HepG2 (cell line): Measurements from ENCODE around the gene ATP2A2. TPM values are rescaled to one million over a fixed set of nuclear protein-coding genes. Genes with fewer than 3 reads are reported as not detected.

Experiments
- ATAC-seq: fragments of 200-7000 bp; cut with Tn5 transposase; 3 replicates; pipeline ENCODE4 v1.9.1; 2020; ENCODE audit warnings: mild to moderate bottlenecking, moderate library complexity
- BruUV-seq: library from RNA; stranded (reverse); fragments of 400-500 nt; replicated peaks from 2 replicates; lab custom pipeline; 2021; lab: Mats Ljungman, UMichigan
- CTCF ChIA-PET: fragments of 300-600 bp; formaldehyde crosslinking; extraction: SDS; loops from one replicate; lab custom pipeline; 2021; ENCODE audit warnings: low total read pairs, inconsistent platforms, low intra/inter-chr PET ratio; lab: Yijun Ruan, JAX
- POLR2A ChIA-PET: fragments of 350-600 bp; sonication (Branson Sonifier 250); formaldehyde crosslinking; loops from one replicate; lab custom pipeline; 2020; ENCODE audit warnings: antibody characterized with exemption, inconsistent platforms; lab: Yijun Ruan, JAX
- DNase-seq: peaks from one replicate; pipeline ENCODE4 v3.0.0-alpha.2; 2015; ENCODE audit warnings: low spot score
- FAIRE-seq: peaks from 3 replicates; lab custom pipeline; 2011; peaks lifted over from hg19 to GRCh38; lab: Jason Lieb, UNC
- H2AFZ ChIP-seq: one replicate; pipeline ENCODE4 v1.6.1; 2011; ENCODE audit warnings: low read length, inconsistent platforms
- H3K27ac ChIP-seq: fragments of 300-600 bp; 3 replicates; pipeline ENCODE4 v1.8.0; 2011; ENCODE audit warnings: mixed run types, mild to moderate bottlenecking, mixed read lengths, low read length, inconsistent platforms; ENCODE audit not compliant: insufficient read depth; ENCODE audit errors: extremely low read length
- H3K27me3 ChIP-seq, 2 experiments: fragments of 200-600 bp in 1 of 2; 2 replicates in 1 of 2; 3 replicates in 1 of 2; pipeline versions ENCODE4 v1.6.0 to v1.8.0; 2011; ENCODE audit warnings: low read length in 2 of 2, mild to moderate bottlenecking in 2 of 2, moderate library complexity in 2 of 2, inconsistent platforms in 1 of 2; ENCODE audit not compliant: insufficient read depth in 2 of 2, control insufficient read depth in 1 of 2
- H3K36me3 ChIP-seq, 2 experiments: fragments of 200-600 bp in 1 of 2; replicated peaks in 1 of 2; 2 replicates in 1 of 2; 3 replicates in 1 of 2; pipeline versions ENCODE4 v1.5.1 to v1.8.0; 2011; ENCODE audit warnings: low read length in 2 of 2, inconsistent platforms in 1 of 2; ENCODE audit not compliant: insufficient read depth in 2 of 2, control insufficient read depth in 1 of 2
- H3K4me1 ChIP-seq: 2 replicates; pipeline ENCODE4 v1.5.1; 2012; ENCODE audit warnings: low read length, inconsistent platforms; ENCODE audit not compliant: insufficient read depth
- H3K4me2 ChIP-seq: 2 replicates; pipeline ENCODE4 v1.6.0; 2011; ENCODE audit warnings: low read depth, low read length, inconsistent platforms
- H3K4me3 ChIP-seq, 3 experiments: fragments of 200-600 bp in 1 of 3; sonication (generic), shearing (Covaris generic) in 1 of 3; replicated peaks in 1 of 3; 2 replicates each; pipeline ENCODE4 v1.5.1; 2011 to 2016; ENCODE audit warnings: low read length in 3 of 3, inconsistent platforms in 2 of 3, low read depth in 2 of 3, mild to moderate bottlenecking in 2 of 3, control low read depth in 1 of 3, mixed read lengths in 1 of 3; ENCODE audit not compliant: insufficient read depth in 1 of 3
- H3K79me2 ChIP-seq: one replicate; pipeline ENCODE4 v1.6.1; 2011; ENCODE audit warnings: low read length, inconsistent platforms; ENCODE audit not compliant: insufficient read depth
- H3K9ac ChIP-seq: 2 replicates; pipeline ENCODE4 v1.6.0; 2011; ENCODE audit warnings: mild to moderate bottlenecking, low read depth, low read length, inconsistent platforms; ENCODE audit not compliant: insufficient read depth
- H3K9me3 ChIP-seq: 2 replicates; pipeline ENCODE4 v1.5.1; 2012; ENCODE audit warnings: mild to moderate bottlenecking, low read length
- H4K20me1 ChIP-seq: 2 replicates; pipeline ENCODE4 v1.6.0; 2011; ENCODE audit warnings: inconsistent platforms, mild to moderate bottlenecking, low read length, moderate library complexity; ENCODE audit not compliant: insufficient read depth
- ARNTL ChIP-seq: sonication (generic); formaldehyde crosslinking; IDR thresholded peaks from 2 replicates; pipeline ENCODE4 v1.4.0; 2020; ENCODE audit warnings: mild to moderate bottlenecking, missing genetic modification reagents
- KMT2A ChIP-seq: sonication (generic); formaldehyde crosslinking; IDR thresholded peaks from 2 replicates; pipeline ENCODE4 v1.4.0; 2020; ENCODE audit warnings: missing genetic modification reagents
- SALL1 ChIP-seq: sonication (generic); formaldehyde crosslinking; IDR thresholded peaks from 2 replicates; pipeline ENCODE4 v1.8.0; 2022; ENCODE audit warnings: mild to moderate bottlenecking, missing genetic modification reagents
- ZNF451 ChIP-seq: sonication (generic); formaldehyde crosslinking; IDR thresholded peaks from 2 replicates; pipeline ENCODE4 v1.5.0; 2020; ENCODE audit warnings: mild to moderate bottlenecking, missing genetic modification reagents
- ZSCAN31 ChIP-seq: sonication (generic); formaldehyde crosslinking; IDR thresholded peaks from 2 replicates; pipeline ENCODE4 v1.5.0; 2020; ENCODE audit warnings: low read depth, mild to moderate bottlenecking, missing genetic modification reagents
- WGBS: methylation state at CpG from one replicate; pipeline ENCODE4 v1.1.6; 2017; ENCODE audit warnings: low lambda C conversion rate; 5-methylcytosine and 5-hydroxymethylcytosine counted together
- in situ Hi-C: cut with HindIII; loops from 2 replicates; pipeline ENCODE4 v1.10.0; 2017; ENCODE audit warnings: low pct_unique_long_range_greater_than_20kb; ENCODE audit not compliant: extremely low pct_ligation_motif_present
- intact Hi-C: fragments of 100-400 bp; cut with micrococcal nuclease; formaldehyde crosslinking; loops from one replicate; pipeline ENCODE4 v1.10.0; 2022; ENCODE audit not compliant: unreplicated experiment
- polyA plus RNA-seq, 8 experiments: library from polyadenylated mRNA; depleted of rRNA in 3 of 8; stranded (reverse) in 7 of 8; unstranded in 1 of 8; fragments of >200 nt; fragmentation: Illumina TruSeq in 4 of 8; extraction: Trizol in 4 of 8; gene quantifications; 2 replicates each; pipeline versions ENCODE4 v1.2.1 to v1.2.3, GENCODE V29; 2011 to 2016; ENCODE audit warnings: low read depth in 4 of 8, missing spikeins in 1 of 8, mixed read lengths in 1 of 8; ENCODE audit not compliant: insufficient read depth in 1 of 8
- total RNA-seq, 5 experiments: library from RNA; depleted of rRNA; stranded (reverse); fragments of >200 nt; fragmentation: Illumina TruSeq; extraction: Trizol; gene quantifications; 2 replicates each; pipeline ENCODE4 v1.2.3, GENCODE V29; 2016; ENCODE audit warnings: low read depth in 1 of 5
- TF ChIP-seq, protein P1 (sequence below): sonication (generic); formaldehyde crosslinking; IDR thresholded peaks from 2 replicates; pipeline ENCODE4 v1.4.0; 2020; ENCODE audit warnings: missing genetic modification reagents
- TF ChIP-seq, protein P2 (sequence below): sonication (generic); formaldehyde crosslinking; IDR thresholded peaks from 2 replicates; pipeline ENCODE4 v1.5.0; 2020; ENCODE audit warnings: mild to moderate bottlenecking, missing genetic modification reagents, borderline replicate concordance
- TF ChIP-seq, protein P3 (sequence below): sonication (generic); formaldehyde crosslinking; IDR thresholded peaks from 2 replicates; pipeline ENCODE4 v1.5.1; 2020; ENCODE audit warnings: missing genetic modification reagents, mild to moderate bottlenecking, borderline replicate concordance

The ATP2A2 gene
- total and polyA plus RNA-seq, 2 of the 13 experiments (the other 11 are each of a cell fraction or from before 2014, with no cell fraction given): 35.4 to 85.5 TPM

DNA sequence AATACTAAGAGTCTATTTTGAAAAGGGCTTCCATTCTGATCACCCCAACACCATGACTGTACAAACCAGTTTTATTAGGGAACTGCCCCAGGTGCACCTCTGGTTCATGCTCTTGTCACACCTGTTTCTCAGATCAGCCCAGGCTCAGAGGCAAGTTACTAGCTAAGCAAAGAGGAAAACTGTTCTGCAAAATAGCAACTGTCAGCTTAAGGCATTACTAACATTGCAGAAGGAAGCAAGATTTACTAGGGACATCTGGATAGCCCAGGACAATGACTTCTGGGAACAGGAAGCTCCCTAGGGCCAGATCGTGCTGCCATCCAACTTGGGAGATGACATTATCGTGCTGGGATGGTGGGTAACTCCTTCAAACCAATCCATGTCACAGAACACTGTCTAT, 92.4 kb downstream of the ATP2A2 start (continued):
- TF ChIP-seq ZSCAN31 (CRISPR knock-in tag) (no peak), SALL1 (CRISPR knock-in tag) (no peak), ARNTL (CRISPR knock-in tag) (no peak), ZNF451 (no peak)
- TF ChIP-seq, protein P1, sequence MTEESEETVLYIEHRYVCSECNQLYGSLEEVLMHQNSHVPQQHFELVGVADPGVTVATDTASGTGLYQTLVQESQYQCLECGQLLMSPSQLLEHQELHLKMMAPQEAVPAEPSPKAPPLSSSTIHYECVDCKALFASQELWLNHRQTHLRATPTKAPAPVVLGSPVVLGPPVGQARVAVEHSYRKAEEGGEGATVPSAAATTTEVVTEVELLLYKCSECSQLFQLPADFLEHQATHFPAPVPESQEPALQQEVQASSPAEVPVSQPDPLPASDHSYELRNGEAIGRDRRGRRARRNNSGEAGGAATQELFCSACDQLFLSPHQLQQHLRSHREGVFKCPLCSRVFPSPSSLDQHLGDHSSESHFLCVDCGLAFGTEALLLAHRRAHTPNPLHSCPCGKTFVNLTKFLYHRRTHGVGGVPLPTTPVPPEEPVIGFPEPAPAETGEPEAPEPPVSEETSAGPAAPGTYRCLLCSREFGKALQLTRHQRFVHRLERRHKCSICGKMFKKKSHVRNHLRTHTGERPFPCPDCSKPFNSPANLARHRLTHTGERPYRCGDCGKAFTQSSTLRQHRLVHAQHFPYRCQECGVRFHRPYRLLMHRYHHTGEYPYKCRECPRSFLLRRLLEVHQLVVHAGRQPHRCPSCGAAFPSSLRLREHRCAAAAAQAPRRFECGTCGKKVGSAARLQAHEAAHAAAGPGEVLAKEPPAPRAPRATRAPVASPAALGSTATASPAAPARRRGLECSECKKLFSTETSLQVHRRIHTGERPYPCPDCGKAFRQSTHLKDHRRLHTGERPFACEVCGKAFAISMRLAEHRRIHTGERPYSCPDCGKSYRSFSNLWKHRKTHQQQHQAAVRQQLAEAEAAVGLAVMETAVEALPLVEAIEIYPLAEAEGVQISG (CRISPR knock-in tag): no peak

DNA sequence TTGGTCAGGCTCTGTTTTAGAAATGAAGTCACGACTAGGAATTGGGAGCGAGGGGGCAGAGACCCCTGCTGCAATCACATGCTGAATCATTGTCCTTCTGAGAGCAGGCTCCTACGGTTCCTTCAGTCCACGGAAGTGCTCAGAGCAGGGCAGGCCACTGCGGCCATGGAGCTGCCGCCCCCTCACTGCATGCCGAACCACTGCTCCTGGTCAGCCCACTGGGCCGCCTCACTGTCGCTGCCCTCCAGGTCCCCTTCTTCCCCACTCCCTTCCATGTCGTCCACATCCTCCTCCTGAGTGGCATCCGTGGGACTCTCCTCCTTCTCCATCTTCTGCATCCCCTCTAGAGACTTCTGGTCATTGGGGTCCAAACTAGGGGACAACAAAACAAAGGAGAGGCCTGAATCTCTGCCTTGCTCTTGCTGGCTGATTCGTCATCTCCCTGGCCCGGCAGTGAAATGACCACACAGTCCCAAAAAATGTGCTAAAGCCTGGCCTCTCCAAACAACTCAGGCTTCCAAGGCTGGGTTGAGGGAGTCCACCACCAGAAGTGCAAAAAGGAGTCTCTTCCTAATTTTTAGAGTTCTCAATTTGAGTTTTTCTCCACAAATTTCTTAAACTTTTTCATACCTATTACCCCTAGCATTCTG, 93.0 kb downstream of the ATP2A2 start:
- H3K9me3 ChIP-seq: no peaks in the 10 kb centered on the region
- no peak overlapping the region for H3K4me2 ChIP-seq
- H3K4me3 ChIP-seq: no peak overlapping the region
- 0 out of 2 replicates have a peak, but pooled peaks cover 4% of the 10 kb centered on the region for H3K4me1 ChIP-seq
- FAIRE-seq (no peak), DNase-seq (no peak), ATAC-seq (no peak)
- no peaks in the 10 kb centered on the region for H4K20me1 ChIP-seq
- H3K27me3 ChIP-seq: no peaks in the 10 kb centered on the region; a peak in 1 of 5 replicates
- H3K27ac ChIP-seq: no peak overlapping the region
- peaks cover 32 to 60% of the 10 kb centered on the region in 2 experiments for H3K36me3 ChIP-seq
- ChIA-PET POLR2A (no interaction called here), CTCF (no interaction called here)
- no TSS peak for BruUV-seq
- no peaks in the 10 kb centered on the region for H3K79me2 ChIP-seq
- no peak overlapping the region for H2AFZ ChIP-seq
- in situ Hi-C loops: no loop called here
- intact Hi-C loops: no loop called here
- H3K9ac ChIP-seq: no peak overlapping the region
- 95% methylated on average over 10 of the region's 13 CpGs for WGBS
- TF ChIP-seq, protein P2, sequence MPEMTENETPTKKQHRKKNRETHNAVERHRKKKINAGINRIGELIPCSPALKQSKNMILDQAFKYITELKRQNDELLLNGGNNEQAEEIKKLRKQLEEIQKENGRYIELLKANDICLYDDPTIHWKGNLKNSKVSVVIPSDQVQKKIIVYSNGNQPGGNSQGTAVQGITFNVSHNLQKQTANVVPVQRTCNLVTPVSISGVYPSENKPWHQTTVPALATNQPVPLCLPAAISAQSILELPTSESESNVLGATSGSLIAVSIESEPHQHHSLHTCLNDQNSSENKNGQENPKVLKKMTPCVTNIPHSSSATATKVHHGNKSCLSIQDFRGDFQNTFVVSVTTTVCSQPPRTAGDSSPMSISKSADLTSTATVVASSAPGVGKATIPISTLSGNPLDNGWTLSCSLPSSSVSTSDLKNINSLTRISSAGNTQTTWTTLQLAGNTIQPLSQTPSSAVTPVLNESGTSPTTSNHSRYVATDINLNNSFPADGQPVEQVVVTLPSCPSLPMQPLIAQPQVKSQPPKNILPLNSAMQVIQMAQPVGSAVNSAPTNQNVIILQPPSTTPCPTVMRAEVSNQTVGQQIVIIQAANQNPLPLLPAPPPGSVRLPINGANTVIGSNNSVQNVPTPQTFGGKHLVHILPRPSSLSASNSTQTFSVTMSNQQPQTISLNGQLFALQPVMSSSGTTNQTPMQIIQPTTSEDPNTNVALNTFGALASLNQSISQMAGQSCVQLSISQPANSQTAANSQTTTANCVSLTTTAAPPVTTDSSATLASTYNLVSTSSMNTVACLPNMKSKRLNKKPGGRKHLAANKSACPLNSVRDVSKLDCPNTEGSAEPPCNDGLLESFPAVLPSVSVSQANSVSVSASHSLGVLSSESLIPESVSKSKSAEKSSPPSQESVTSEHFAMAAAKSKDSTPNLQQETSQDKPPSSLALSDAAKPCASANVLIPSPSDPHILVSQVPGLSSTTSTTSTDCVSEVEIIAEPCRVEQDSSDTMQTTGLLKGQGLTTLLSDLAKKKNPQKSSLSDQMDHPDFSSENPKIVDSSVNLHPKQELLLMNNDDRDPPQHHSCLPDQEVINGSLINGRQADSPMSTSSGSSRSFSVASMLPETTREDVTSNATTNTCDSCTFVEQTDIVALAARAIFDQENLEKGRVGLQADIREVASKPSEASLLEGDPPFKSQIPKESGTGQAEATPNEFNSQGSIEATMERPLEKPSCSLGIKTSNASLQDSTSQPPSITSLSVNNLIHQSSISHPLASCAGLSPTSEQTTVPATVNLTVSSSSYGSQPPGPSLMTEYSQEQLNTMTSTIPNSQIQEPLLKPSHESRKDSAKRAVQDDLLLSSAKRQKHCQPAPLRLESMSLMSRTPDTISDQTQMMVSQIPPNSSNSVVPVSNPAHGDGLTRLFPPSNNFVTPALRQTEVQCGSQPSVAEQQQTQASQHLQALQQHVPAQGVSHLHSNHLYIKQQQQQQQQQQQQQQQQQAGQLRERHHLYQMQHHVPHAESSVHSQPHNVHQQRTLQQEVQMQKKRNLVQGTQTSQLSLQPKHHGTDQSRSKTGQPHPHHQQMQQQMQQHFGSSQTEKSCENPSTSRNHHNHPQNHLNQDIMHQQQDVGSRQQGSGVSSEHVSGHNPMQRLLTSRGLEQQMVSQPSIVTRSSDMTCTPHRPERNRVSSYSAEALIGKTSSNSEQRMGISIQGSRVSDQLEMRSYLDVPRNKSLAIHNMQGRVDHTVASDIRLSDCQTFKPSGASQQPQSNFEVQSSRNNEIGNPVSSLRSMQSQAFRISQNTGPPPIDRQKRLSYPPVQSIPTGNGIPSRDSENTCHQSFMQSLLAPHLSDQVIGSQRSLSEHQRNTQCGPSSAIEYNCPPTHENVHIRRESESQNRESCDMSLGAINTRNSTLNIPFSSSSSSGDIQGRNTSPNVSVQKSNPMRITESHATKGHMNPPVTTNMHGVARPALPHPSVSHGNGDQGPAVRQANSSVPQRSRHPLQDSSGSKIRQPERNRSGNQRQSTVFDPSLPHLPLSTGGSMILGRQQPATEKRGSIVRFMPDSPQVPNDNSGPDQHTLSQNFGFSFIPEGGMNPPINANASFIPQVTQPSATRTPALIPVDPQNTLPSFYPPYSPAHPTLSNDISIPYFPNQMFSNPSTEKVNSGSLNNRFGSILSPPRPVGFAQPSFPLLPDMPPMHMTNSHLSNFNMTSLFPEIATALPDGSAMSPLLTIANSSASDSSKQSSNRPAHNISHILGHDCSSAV (CRISPR knock-in tag): no peak
- TF ChIP-seq, protein P3, sequence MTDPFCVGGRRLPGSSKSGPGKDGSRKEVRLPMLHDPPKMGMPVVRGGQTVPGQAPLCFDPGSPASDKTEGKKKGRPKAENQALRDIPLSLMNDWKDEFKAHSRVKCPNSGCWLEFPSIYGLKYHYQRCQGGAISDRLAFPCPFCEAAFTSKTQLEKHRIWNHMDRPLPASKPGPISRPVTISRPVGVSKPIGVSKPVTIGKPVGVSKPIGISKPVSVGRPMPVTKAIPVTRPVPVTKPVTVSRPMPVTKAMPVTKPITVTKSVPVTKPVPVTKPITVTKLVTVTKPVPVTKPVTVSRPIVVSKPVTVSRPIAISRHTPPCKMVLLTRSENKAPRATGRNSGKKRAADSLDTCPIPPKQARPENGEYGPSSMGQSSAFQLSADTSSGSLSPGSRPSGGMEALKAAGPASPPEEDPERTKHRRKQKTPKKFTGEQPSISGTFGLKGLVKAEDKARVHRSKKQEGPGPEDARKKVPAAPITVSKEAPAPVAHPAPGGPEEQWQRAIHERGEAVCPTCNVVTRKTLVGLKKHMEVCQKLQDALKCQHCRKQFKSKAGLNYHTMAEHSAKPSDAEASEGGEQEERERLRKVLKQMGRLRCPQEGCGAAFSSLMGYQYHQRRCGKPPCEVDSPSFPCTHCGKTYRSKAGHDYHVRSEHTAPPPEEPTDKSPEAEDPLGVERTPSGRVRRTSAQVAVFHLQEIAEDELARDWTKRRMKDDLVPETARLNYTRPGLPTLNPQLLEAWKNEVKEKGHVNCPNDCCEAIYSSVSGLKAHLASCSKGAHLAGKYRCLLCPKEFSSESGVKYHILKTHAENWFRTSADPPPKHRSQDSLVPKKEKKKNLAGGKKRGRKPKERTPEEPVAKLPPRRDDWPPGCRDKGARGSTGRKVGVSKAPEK (CRISPR knock-in tag): no peak
- TF ChIP-seq KMT2A (CRISPR knock-in tag): no peak
